Neural cell (in vitro differentiated cells): ENCODE data around the gene CBL. TPM values are rescaled to one million over a fixed set of nuclear protein-coding genes. Genes with fewer than 3 reads are reported as not detected.

Experiments
- H2AFZ ChIP-seq: fragments of 200-600, 300-800 bp; sonication (generic), shearing (Covaris generic); 2 replicates; pipeline ENCODE4 v1.6.0; 2014; ENCODE audit warnings: low read depth, mild to moderate bottlenecking, antibody characterized with exemption, low read length, moderate library complexity
- H3F3A ChIP-seq: fragments of 200-600 bp; shearing (Covaris generic); 2 replicates; pipeline ENCODE4 v1.6.1; 2016; ENCODE audit warnings: mild to moderate bottlenecking, moderate library complexity, mixed read lengths, antibody characterized with exemption, low read length; ENCODE audit not compliant: insufficient read depth, poor library complexity, severe bottlenecking
- H3K27ac ChIP-seq: fragments of 200-600, 300-800 bp; sonication (generic), shearing (Covaris generic); 2 replicates; pipeline ENCODE4 v1.5.1; 2014; ENCODE audit warnings: mild to moderate bottlenecking, low read length, moderate library complexity
- H3K27me3 ChIP-seq: fragments of 300-800, 200-600 bp; sonication (generic), shearing (Covaris generic); 2 replicates; pipeline ENCODE4 v1.6.0; 2014; ENCODE audit warnings: mild to moderate bottlenecking, low read depth, low read length, moderate library complexity; ENCODE audit not compliant: insufficient read depth
- H3K36me3 ChIP-seq: fragments of 300-800, 200-600 bp; sonication (generic), shearing (Covaris generic); 2 replicates; pipeline ENCODE4 v1.5.1; 2014; ENCODE audit warnings: mild to moderate bottlenecking, antibody characterized with exemption, low read length, moderate library complexity; ENCODE audit not compliant: insufficient read depth
- H3K4me2 ChIP-seq: fragments of 300-800, 200-600 bp; sonication (generic), shearing (Covaris generic); 2 replicates; pipeline ENCODE4 v1.6.0; 2014; ENCODE audit warnings: mild to moderate bottlenecking, low read length
- H3K4me3 ChIP-seq: fragments of 300-800, 200-600 bp; sonication (generic), shearing (Covaris generic); 2 replicates; pipeline ENCODE4 v1.5.1; 2014; ENCODE audit warnings: mild to moderate bottlenecking, low read length, moderate library complexity
- H3K79me2 ChIP-seq: fragments of 200-600 bp; shearing (Covaris generic); replicated peaks from 2 replicates; pipeline ENCODE4 v1.6.0; 2014; ENCODE audit warnings: mild to moderate bottlenecking, low read length, moderate library complexity; ENCODE audit not compliant: insufficient read depth
- H3K9ac ChIP-seq: fragments of 300-800, 200-600 bp; sonication (generic), shearing (Covaris generic); 2 replicates; pipeline ENCODE4 v1.6.1; 2016; ENCODE audit warnings: mild to moderate bottlenecking, low read length, mixed read lengths
- H3K9me2 ChIP-seq: fragments of 200-600 bp; shearing (Covaris generic); 2 replicates; pipeline ENCODE4 v1.6.1; 2016; ENCODE audit warnings: mild to moderate bottlenecking, low read length, mixed read lengths; ENCODE audit not compliant: insufficient read depth
- H3K9me3 ChIP-seq: fragments of 200-600, 300-800 bp; sonication (generic), shearing (Covaris generic); 2 replicates; pipeline ENCODE4 v1.6.1; 2016; ENCODE audit warnings: mild to moderate bottlenecking, mixed run types, low read length, moderate library complexity, mixed read lengths
- H4K20me1 ChIP-seq: fragments of 200-600 bp; shearing (Covaris generic); 2 replicates; pipeline ENCODE4 v1.6.1; 2016; ENCODE audit warnings: mild to moderate bottlenecking, mixed run types; ENCODE audit not compliant: insufficient read depth
- CTCF ChIP-seq: fragments of 450-650 bp; IDR thresholded peaks from 2 replicates; pipeline ENCODE4 v1.5.1; 2014; ENCODE audit warnings: antibody characterized with exemption, mild to moderate bottlenecking, moderate library complexity; ENCODE audit not compliant: poor library complexity, severe bottlenecking
- EP300 ChIP-seq: fragments of 450-650 bp; conservative IDR thresholded peaks from 2 replicates; pipeline ENCODE4 v1.6.1; 2014; ENCODE audit warnings: antibody characterized with exemption, mild to moderate bottlenecking, moderate library complexity; ENCODE audit not compliant: poor library complexity, severe bottlenecking
- EZH2 ChIP-seq: fragments of 200-600, 300-800 bp; shearing (Covaris generic), sonication (generic); IDR thresholded peaks from 2 replicates; pipeline ENCODE4 v1.6.1; 2014; ENCODE audit warnings: antibody characterized with exemption, low read length, borderline replicate concordance, mild to moderate bottlenecking; ENCODE audit not compliant: insufficient read depth, poor library complexity, severe bottlenecking
- MXI1 ChIP-seq: fragments of 450-650 bp; conservative IDR thresholded peaks from 2 replicates; pipeline ENCODE4 v1.6.1; 2014; ENCODE audit warnings: antibody characterized with exemption, mild to moderate bottlenecking; ENCODE audit not compliant: poor library complexity, severe bottlenecking
- POLR2AphosphoS5 ChIP-seq: IDR thresholded peaks from 2 replicates; pipeline ENCODE4 v1.6.1; 2012
- RAD21 ChIP-seq: fragments of 450-650 bp; conservative IDR thresholded peaks from 2 replicates; pipeline ENCODE4 v1.6.1; 2014; ENCODE audit warnings: antibody characterized with exemption, mild to moderate bottlenecking, moderate library complexity
- SMC3 ChIP-seq: fragments of 450-650 bp; conservative IDR thresholded peaks from 2 replicates; pipeline ENCODE4 v1.6.1; 2014; ENCODE audit warnings: antibody characterized with exemption, mild to moderate bottlenecking, moderate library complexity; ENCODE audit not compliant: poor library complexity
- TAF1 ChIP-seq: IDR thresholded peaks from 2 replicates; pipeline ENCODE4 v1.6.1; 2012; ENCODE audit warnings: low read depth
- polyA plus RNA-seq: library from polyadenylated mRNA; depleted of rRNA; stranded (reverse); fragments of >200 nt; gene quantifications from 2 replicates; pipeline ENCODE4 v1.2.3, GENCODE V29; 2014
- TF ChIP-seq, protein P1 (sequence below): IDR thresholded peaks from 2 replicates; pipeline ENCODE4 v1.6.1; 2012; ENCODE audit warnings: borderline replicate concordance

The CBL gene
- polyA plus RNA-seq, 1 donor from 2014 or later = 10.5 TPM

DNA sequence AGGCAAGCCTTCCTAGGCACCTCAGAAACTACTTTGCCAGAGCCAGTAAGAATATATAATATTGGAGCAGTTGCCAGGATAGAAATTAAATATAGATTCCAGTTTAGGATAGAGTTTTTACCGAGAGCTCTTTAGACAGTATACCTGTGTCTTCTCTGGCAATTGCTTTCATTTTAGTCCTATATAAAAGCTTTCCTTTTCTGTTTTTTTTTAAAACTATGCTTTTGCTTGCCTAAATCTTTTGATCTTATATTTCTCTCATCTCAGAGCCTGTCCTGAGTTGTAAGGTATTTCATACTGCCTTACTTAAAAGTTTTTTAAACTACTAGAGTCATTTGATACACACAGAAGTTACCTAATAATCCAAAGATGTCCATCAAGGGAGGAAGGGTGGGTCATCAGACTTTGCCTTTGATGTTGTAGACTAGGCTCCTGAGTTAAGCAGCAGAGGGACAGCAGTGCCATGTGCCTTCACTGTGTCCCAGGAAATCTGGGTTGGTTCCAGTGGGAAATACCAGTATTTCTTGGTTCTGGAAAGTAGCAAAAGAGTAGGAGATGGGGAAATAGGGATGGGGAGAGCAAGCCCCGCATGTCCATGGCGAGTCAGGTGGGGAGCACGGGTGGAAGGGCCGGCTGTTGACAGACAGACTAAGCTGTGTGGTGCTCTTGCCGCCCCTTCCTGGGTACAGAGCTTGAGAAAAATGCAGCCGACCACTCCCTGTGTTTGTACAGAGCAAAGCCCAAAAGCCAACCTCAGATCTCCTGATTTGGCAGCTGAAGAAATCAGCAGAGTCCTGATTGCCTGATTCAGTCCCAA is 99.6 kb downstream of the CBL start:
- H3F3A ChIP-seq = no peaks in the 10 kb centered on the region
- no peak overlapping the region for H3K9ac ChIP-seq
- no peaks in the 10 kb centered on the region for H3K36me3 ChIP-seq
- H3K9me2 ChIP-seq = no peaks in the 10 kb centered on the region
- H3K4me2 ChIP-seq = no peak overlapping the region
- TF ChIP-seq MXI1 = no peak
- no peak for TF ChIP-seq RAD21
- TF ChIP-seq TAF1 = no peak
- no peak for TF ChIP-seq POLR2AphosphoS5
- TF ChIP-seq CTCF = no peak
- TF ChIP-seq, protein P1, sequence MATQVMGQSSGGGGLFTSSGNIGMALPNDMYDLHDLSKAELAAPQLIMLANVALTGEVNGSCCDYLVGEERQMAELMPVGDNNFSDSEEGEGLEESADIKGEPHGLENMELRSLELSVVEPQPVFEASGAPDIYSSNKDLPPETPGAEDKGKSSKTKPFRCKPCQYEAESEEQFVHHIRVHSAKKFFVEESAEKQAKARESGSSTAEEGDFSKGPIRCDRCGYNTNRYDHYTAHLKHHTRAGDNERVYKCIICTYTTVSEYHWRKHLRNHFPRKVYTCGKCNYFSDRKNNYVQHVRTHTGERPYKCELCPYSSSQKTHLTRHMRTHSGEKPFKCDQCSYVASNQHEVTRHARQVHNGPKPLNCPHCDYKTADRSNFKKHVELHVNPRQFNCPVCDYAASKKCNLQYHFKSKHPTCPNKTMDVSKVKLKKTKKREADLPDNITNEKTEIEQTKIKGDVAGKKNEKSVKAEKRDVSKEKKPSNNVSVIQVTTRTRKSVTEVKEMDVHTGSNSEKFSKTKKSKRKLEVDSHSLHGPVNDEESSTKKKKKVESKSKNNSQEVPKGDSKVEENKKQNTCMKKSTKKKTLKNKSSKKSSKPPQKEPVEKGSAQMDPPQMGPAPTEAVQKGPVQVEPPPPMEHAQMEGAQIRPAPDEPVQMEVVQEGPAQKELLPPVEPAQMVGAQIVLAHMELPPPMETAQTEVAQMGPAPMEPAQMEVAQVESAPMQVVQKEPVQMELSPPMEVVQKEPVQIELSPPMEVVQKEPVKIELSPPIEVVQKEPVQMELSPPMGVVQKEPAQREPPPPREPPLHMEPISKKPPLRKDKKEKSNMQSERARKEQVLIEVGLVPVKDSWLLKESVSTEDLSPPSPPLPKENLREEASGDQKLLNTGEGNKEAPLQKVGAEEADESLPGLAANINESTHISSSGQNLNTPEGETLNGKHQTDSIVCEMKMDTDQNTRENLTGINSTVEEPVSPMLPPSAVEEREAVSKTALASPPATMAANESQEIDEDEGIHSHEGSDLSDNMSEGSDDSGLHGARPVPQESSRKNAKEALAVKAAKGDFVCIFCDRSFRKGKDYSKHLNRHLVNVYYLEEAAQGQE = no peak
- TF ChIP-seq EP300 = no peak
- H3K4me3 ChIP-seq = no peak overlapping the region
- no peaks in the 10 kb centered on the region for H4K20me1 ChIP-seq
- H3K9me3 ChIP-seq = no peaks in the 10 kb centered on the region
- no peaks in the 10 kb centered on the region for H3K79me2 ChIP-seq
- no peak overlapping the region for H2AFZ ChIP-seq
- H3K27me3 ChIP-seq = no peaks in the 10 kb centered on the region
- no peak overlapping the region for H3K27ac ChIP-seq

- no peak overlapping the region for H3K4me2 ChIP-seq
- no peaks in the 10 kb centered on the region for H3K27me3 ChIP-seq
- H3K4me3 ChIP-seq = no peak overlapping the region
- no peaks in the 10 kb centered on the region for H3F3A ChIP-seq
- no peak overlapping the region for H3K9ac ChIP-seq
- no peaks in the 10 kb centered on the region for H3K36me3 ChIP-seq
- no peaks in the 10 kb centered on the region for H3K9me3 ChIP-seq
- H4K20me1 ChIP-seq = no peaks in the 10 kb centered on the region
- no peaks in the 10 kb centered on the region for H3K79me2 ChIP-seq
- TF ChIP-seq EP300 (no peak), MXI1 (no peak), EZH2 (no peak), POLR2AphosphoS5 (no peak), TAF1 (no peak), RAD21 (no peak), CTCF (no peak), SMC3 (no peak)
- TF ChIP-seq, protein P1 = no peak
- H2AFZ ChIP-seq = no peak overlapping the region
- H3K27ac ChIP-seq = no peak overlapping the region
- no peaks in the 10 kb centered on the region for H3K9me2 ChIP-seq
These were observed 100.3 kb downstream of the CBL start for GRCh38 chr11:119306373-119306890.
